H9 (cell line): Measurements from ENCODE around the gene PRKCA. TPM values are rescaled to one million over a fixed set of nuclear protein-coding genes. Genes with fewer than 3 reads are reported as not detected.

Experiments used
- DNase-seq: peaks from one replicate; pipeline ENCODE4 v3.0.0-alpha.2; 2017
- H2AFZ ChIP-seq: one replicate; pipeline ENCODE4 v1.6.1; 2013; ENCODE audit warnings: mild to moderate bottlenecking, low read length, control low read depth, moderate library complexity
- H2AK5ac ChIP-seq: 2 replicates; pipeline ENCODE4 v1.6.1; 2013; ENCODE audit warnings: low read length, control low read depth, mixed read lengths; ENCODE audit not compliant: insufficient read length
- H2BK120ac ChIP-seq: one replicate; pipeline ENCODE4 v1.6.1; 2013; ENCODE audit warnings: low read depth, mild to moderate bottlenecking, low read length, control low read depth, inconsistent platforms; ENCODE audit not compliant: poor library complexity, severe bottlenecking
- H2BK12ac ChIP-seq: 2 replicates; pipeline ENCODE4 v1.6.1; 2013; ENCODE audit warnings: low read length, control low read depth, mixed read lengths, low read depth; ENCODE audit not compliant: insufficient read length
- H2BK15ac ChIP-seq: 2 replicates; pipeline ENCODE4 v1.6.1; 2013; ENCODE audit warnings: low read depth, low read length, control low read depth
- H2BK20ac ChIP-seq: one replicate; pipeline ENCODE4 v1.6.1; 2013; ENCODE audit warnings: low read depth, mild to moderate bottlenecking, low read length, control low read depth, inconsistent platforms; ENCODE audit not compliant: poor library complexity, severe bottlenecking
- H2BK5ac ChIP-seq: 2 replicates; pipeline ENCODE4 v1.6.1; 2013; ENCODE audit warnings: low read length, control low read depth, mixed read lengths; ENCODE audit not compliant: insufficient read length
- H3K14ac ChIP-seq: 2 replicates; pipeline ENCODE4 v1.6.1; 2013; ENCODE audit warnings: low read length, control low read depth; ENCODE audit not compliant: insufficient read depth
- H3K18ac ChIP-seq: 2 replicates; pipeline ENCODE4 v1.6.1; 2013; ENCODE audit warnings: low read depth, mild to moderate bottlenecking, mixed read lengths, low read length, control low read depth; ENCODE audit not compliant: insufficient read length
- H3K23ac ChIP-seq: 2 replicates; pipeline ENCODE4 v1.6.1; 2013; ENCODE audit warnings: low read length, control low read depth, mixed read lengths, low read depth; ENCODE audit not compliant: insufficient read length
- H3K23me2 ChIP-seq: 2 replicates; pipeline ENCODE4 v1.6.1; 2013; ENCODE audit warnings: low read depth, mild to moderate bottlenecking, mixed read lengths, low read length, control low read depth; ENCODE audit not compliant: insufficient read length, poor library complexity, severe bottlenecking
- H3K27ac ChIP-seq: 2 replicates; pipeline ENCODE4 v1.5.1; 2013; ENCODE audit warnings: low read length, control low read depth, mixed read lengths, low read depth; ENCODE audit not compliant: insufficient read length
- H3K27me3 ChIP-seq: 2 replicates; pipeline ENCODE4 v1.6.1; 2013; ENCODE audit warnings: low read length, control low read depth, inconsistent platforms; ENCODE audit not compliant: insufficient read depth
- H3K4ac ChIP-seq: 2 replicates; pipeline ENCODE4 v1.6.1; 2013; ENCODE audit warnings: low read depth, mild to moderate bottlenecking, control low read depth, inconsistent platforms, low read length, moderate library complexity
- H3K4me1 ChIP-seq: 2 replicates; pipeline ENCODE4 v1.6.1; 2013; ENCODE audit warnings: low read length, control low read depth, inconsistent platforms; ENCODE audit not compliant: insufficient read depth
- H3K4me2 ChIP-seq: 2 replicates; pipeline ENCODE4 v1.6.1; 2013; ENCODE audit warnings: low read length, control low read depth, mixed read lengths; ENCODE audit not compliant: insufficient read length, insufficient read depth
- H3K56ac ChIP-seq: 2 replicates; pipeline ENCODE4 v1.6.1; 2013; ENCODE audit warnings: low read depth, mild to moderate bottlenecking, mixed read lengths, low read length, control low read depth; ENCODE audit not compliant: insufficient read length
- H3K79me1 ChIP-seq: 2 replicates; pipeline ENCODE4 v1.6.1; 2013; ENCODE audit warnings: low read depth, mild to moderate bottlenecking, moderate library complexity, low read length, control low read depth, inconsistent platforms; ENCODE audit not compliant: insufficient read depth, poor library complexity, severe bottlenecking
- H3K79me2 ChIP-seq: 2 replicates; pipeline ENCODE4 v1.6.1; 2013; ENCODE audit warnings: low read length, control low read depth, inconsistent platforms; ENCODE audit not compliant: insufficient read depth
- H3K9ac ChIP-seq: 2 replicates; pipeline ENCODE4 v1.6.1; 2013; ENCODE audit warnings: low read length, control low read depth, mixed read lengths; ENCODE audit not compliant: insufficient read length; ENCODE audit errors: extremely low read depth
- H3K9me3 ChIP-seq: one replicate; pipeline ENCODE4 v1.6.1; 2013; ENCODE audit warnings: low read depth, low read length, inconsistent platforms; ENCODE audit not compliant: control insufficient read depth
- H3T11ph ChIP-seq: one replicate; pipeline ENCODE4 v1.6.1; 2013; ENCODE audit warnings: mild to moderate bottlenecking, low read length, control low read depth, inconsistent platforms
- H4K20me1 ChIP-seq: one replicate; pipeline ENCODE4 v1.6.1; 2013; ENCODE audit not compliant: control insufficient read depth, insufficient read length, insufficient read depth
- H4K5ac ChIP-seq: 2 replicates; pipeline ENCODE4 v1.6.1; 2013; ENCODE audit warnings: low read depth, mild to moderate bottlenecking, mixed read lengths, low read length, control low read depth; ENCODE audit not compliant: insufficient read length
- H4K8ac ChIP-seq: replicated peaks from 2 replicates; pipeline ENCODE4 v1.6.1; 2013; ENCODE audit warnings: low read length, control low read depth, mixed read lengths, low read depth; ENCODE audit not compliant: insufficient read length
- H4K91ac ChIP-seq: 2 replicates; pipeline ENCODE4 v1.6.1; 2013; ENCODE audit warnings: low read depth, mild to moderate bottlenecking, moderate library complexity, mixed read lengths, low read length, control low read depth; ENCODE audit not compliant: insufficient read length
- H3K27ac Mint-ChIP-seq, 3 experiments: 2 replicates in 2 of 3; 3 replicates in 1 of 3; pipeline ENCODE4 v1.8.0; 2020 to 2021; ENCODE audit warnings: mixed read lengths in 3 of 3, mild to moderate bottlenecking in 1 of 3, moderate library complexity in 1 of 3
- H3K27me3 Mint-ChIP-seq: 2 replicates; pipeline ENCODE4 v1.8.0; 2021; ENCODE audit warnings: low read depth, mild to moderate bottlenecking, moderate library complexity, mixed read lengths
- H3K36me3 Mint-ChIP-seq, 3 experiments: 2 replicates in 2 of 3; 3 replicates in 1 of 3; pipeline ENCODE4 v1.8.0; 2020 to 2021; ENCODE audit warnings: low read depth in 3 of 3, mixed read lengths in 3 of 3; ENCODE audit not compliant: insufficient read depth in 1 of 3
- H3K4me1 Mint-ChIP-seq, 2 experiments: 2 replicates each; pipeline ENCODE4 v1.8.0; 2020; ENCODE audit warnings: mixed read lengths in 2 of 2
- H3K4me3 Mint-ChIP-seq, 2 experiments: 2 replicates in 1 of 2; 3 replicates in 1 of 2; pipeline ENCODE4 v1.8.0; 2020 to 2021; ENCODE audit warnings: mild to moderate bottlenecking in 2 of 2, mixed read lengths in 2 of 2, moderate library complexity in 1 of 2
- H3K9me3 Mint-ChIP-seq, 2 experiments: 2 replicates in 1 of 2; 3 replicates in 1 of 2; pipeline ENCODE4 v1.8.0; 2020; ENCODE audit warnings: mild to moderate bottlenecking in 2 of 2, mixed read lengths in 2 of 2, moderate library complexity in 1 of 2
- CTCF ChIP-seq: fragments of 200-600 bp; sonication (generic); conservative IDR thresholded peaks from 3 replicates; pipeline ENCODE4 v1.8.0; 2021; ENCODE audit warnings: antibody characterized with exemption, mild to moderate bottlenecking
- WGBS: extraction: QIAGEN DNeasy Blood & Tissue Kit; methylation state at CpG from one replicate; pipeline ENCODE4 v1.1.7; 2013; ENCODE audit warnings: missing lambda C conversion rate, low lambda C conversion rate, mixed read lengths; ENCODE audit not compliant: insufficient read length; ENCODE audit errors: extremely low coverage; 5-methylcytosine and 5-hydroxymethylcytosine counted together
- total RNA-seq: library from RNA; stranded (reverse); gene quantifications from 2 replicates; pipeline ENCODE4 v1.2.1, GENCODE V29; 2021

The PRKCA gene
- total RNA-seq, 1 experiment from 2014 or later, result 10.5 TPM

GRCh38 chr17:66564992-66565465 is 262.6 kb downstream of the PRKCA start:
- H3K27ac Mint-ChIP-seq, result peak overlapping the region; percentile 78 to 90 (median 82); a peak in 4 of 7 replicates
- TF ChIP-seq CTCF, result no peak
- H4K5ac ChIP-seq, result no peak overlapping the region
- no peak overlapping the region for H2BK20ac ChIP-seq
- H4K8ac ChIP-seq, result no peak overlapping the region
- H3T11ph ChIP-seq, result no peak overlapping the region
- peak; percentile 89 for DNase-seq
- H3K4me1 Mint-ChIP-seq, result peaks cover 38 to 40% of the 10 kb centered on the region in 2 experiments
- H3K27me3 Mint-ChIP-seq, result no peaks in the 10 kb centered on the region
- no CpG with 5 or more reads among the region's 4 CpGs for WGBS
- no peak overlapping the region for H3K9ac ChIP-seq
- peak overlapping the region in 1 of 2 experiments; percentile 31; a peak in 1 of 5 replicates for H3K4me3 Mint-ChIP-seq
- H3K18ac ChIP-seq, result no peak overlapping the region
- no peak overlapping the region for H3K56ac ChIP-seq
- H3K27ac ChIP-seq, result peak overlapping the region; percentile 67
- no peaks in the 10 kb centered on the region for H3K79me2 ChIP-seq
- H2BK5ac ChIP-seq, result no peak overlapping the region
- no peak overlapping the region for H2BK12ac ChIP-seq
- H3K36me3 Mint-ChIP-seq, result peaks cover under 1 to 15% (median 6%) of the 10 kb centered on the region in 3 experiments
- H3K23ac ChIP-seq, result no peak overlapping the region
- no peak overlapping the region for H2AFZ ChIP-seq
- H3K23me2 ChIP-seq, result no peaks in the 10 kb centered on the region
- H3K4ac ChIP-seq, result no peak overlapping the region
- H3K14ac ChIP-seq, result no peak overlapping the region
- peaks cover 5% of the 10 kb centered on the region; the same call in 1 of the 2 replicates for H3K4me1 ChIP-seq
- H2AK5ac ChIP-seq, result no peak overlapping the region
- peak overlapping the region; percentile 23 for H3K4me2 ChIP-seq
- no peaks in the 10 kb centered on the region for H3K9me3 ChIP-seq
- peaks cover 6 to 8% of the 10 kb centered on the region in 2 experiments for H3K9me3 Mint-ChIP-seq
- no peaks in the 10 kb centered on the region for H3K27me3 ChIP-seq
- H2BK15ac ChIP-seq, result no peak overlapping the region
- H3K79me1 ChIP-seq, result no peaks in the 10 kb centered on the region
- no peak overlapping the region for H2BK120ac ChIP-seq
- H4K20me1 ChIP-seq, result no peaks in the 10 kb centered on the region
- H4K91ac ChIP-seq, result no peak overlapping the region
